Colonic mucosa (tissue), 4 donors: ENCODE data around the gene DNASE1L3. TPM values are rescaled to one million over a fixed set of nuclear protein-coding genes. Genes with fewer than 3 reads are reported as not detected.
A peak's percentile ranks its signal among the peaks of the same experiment; 100 is the strongest.

Experiments used
- DNase-seq: peaks from one replicate; pipeline ENCODE4 v3.0.0-alpha.2; 2020
- H3K27ac ChIP-seq: fragments of 200-600 bp; one replicate; pipeline ENCODE4 v1.8.0; 2021
- H3K27me3 ChIP-seq: fragments of 200-600 bp; one replicate; pipeline ENCODE4 v1.8.0; 2021
- H3K36me3 ChIP-seq: fragments of 200-600 bp; one replicate; pipeline ENCODE4 v1.8.0; 2021
- H3K4me1 ChIP-seq: fragments of 200-600 bp; one replicate; pipeline ENCODE4 v1.8.0; 2021; ENCODE audit warnings: mild to moderate bottlenecking
- H3K4me3 ChIP-seq: fragments of 200-600 bp; one replicate; pipeline ENCODE4 v1.8.0; 2021
- H3K9ac ChIP-seq, 2 donors: one replicate each; pipeline ENCODE4 v1.7.0; 2013; ENCODE audit warnings: control low read depth in 2 of 2, low read depth in 2 of 2, low read length in 2 of 2
- H3K9me3 ChIP-seq: fragments of 200-600 bp; one replicate; pipeline ENCODE4 v1.8.0; 2021
- intact Hi-C: fragments of 100-400 bp; cut with DNase I; formaldehyde crosslinking; loops from one replicate; pipeline ENCODE4 v1.14.1; 2022
- total RNA-seq, 2 donors: library from RNA; stranded (reverse); fragmentation: NEBNext Ultra II Directional in 1 of 2; extraction: Animal tissue kit (Norgen Biotek cat#: 25700) in 1 of 2; gene quantifications; one replicate each; pipeline ENCODE4 v1.2.1, GENCODE V29; 2021
- TF ChIP-seq, protein P1 (sequence below): fragments of 200-600 bp; IDR thresholded peaks from one replicate; pipeline ENCODE4 v1.8.0; 2022; ENCODE audit warnings: antibody characterized with exemption, mild to moderate bottlenecking
- donor health status: healthy.
- donor health status: DM: no; HTN: no; CAD: no.
- donor health status: DM: no; HTN: no; CAD: no.

DNASE1L3 gene
- total RNA-seq, 2 donors from 2014 or later: 2.2 to 6.2 TPM

DNA sequence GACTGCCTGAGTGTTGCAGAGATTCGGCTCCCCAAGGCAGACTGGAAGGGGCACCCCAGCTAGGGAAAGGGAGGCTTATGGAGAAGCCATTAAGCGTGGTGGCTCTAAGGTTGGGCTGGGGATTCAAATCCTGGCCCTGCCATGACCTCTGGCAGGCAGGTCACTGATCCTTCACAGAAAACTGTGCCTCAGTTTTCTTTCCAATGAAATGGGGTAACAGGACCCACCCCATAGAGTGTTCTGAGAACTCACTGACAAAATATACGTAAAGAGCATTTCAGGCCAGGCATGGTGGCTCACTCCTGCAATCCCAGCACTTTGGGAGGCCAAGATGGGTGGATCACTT lies 34.6 kb downstream of the DNASE1L3 start:
- no peaks in the 10 kb centered on the region for H3K27me3 ChIP-seq
- H3K4me3 ChIP-seq: no peak overlapping the region
- H3K9me3 ChIP-seq: no peaks in the 10 kb centered on the region
- H3K4me1 ChIP-seq: peaks cover 40% of the 10 kb centered on the region
- H3K36me3 ChIP-seq: no peaks in the 10 kb centered on the region
- peak overlapping the region; percentile 68 for H3K27ac ChIP-seq
- DNase-seq: no peak
- intact Hi-C loops: loop anchor here (10.0 kb wide), 1 partner anchor 211 kb away; no protein-coding TSS in a partner anchor
- TF ChIP-seq, protein P1, sequence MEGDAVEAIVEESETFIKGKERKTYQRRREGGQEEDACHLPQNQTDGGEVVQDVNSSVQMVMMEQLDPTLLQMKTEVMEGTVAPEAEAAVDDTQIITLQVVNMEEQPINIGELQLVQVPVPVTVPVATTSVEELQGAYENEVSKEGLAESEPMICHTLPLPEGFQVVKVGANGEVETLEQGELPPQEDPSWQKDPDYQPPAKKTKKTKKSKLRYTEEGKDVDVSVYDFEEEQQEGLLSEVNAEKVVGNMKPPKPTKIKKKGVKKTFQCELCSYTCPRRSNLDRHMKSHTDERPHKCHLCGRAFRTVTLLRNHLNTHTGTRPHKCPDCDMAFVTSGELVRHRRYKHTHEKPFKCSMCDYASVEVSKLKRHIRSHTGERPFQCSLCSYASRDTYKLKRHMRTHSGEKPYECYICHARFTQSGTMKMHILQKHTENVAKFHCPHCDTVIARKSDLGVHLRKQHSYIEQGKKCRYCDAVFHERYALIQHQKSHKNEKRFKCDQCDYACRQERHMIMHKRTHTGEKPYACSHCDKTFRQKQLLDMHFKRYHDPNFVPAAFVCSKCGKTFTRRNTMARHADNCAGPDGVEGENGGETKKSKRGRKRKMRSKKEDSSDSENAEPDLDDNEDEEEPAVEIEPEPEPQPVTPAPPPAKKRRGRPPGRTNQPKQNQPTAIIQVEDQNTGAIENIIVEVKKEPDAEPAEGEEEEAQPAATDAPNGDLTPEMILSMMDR: no peak
- peak overlapping the region in 1 of 2 donors; percentile 82 for H3K9ac ChIP-seq

DNA sequence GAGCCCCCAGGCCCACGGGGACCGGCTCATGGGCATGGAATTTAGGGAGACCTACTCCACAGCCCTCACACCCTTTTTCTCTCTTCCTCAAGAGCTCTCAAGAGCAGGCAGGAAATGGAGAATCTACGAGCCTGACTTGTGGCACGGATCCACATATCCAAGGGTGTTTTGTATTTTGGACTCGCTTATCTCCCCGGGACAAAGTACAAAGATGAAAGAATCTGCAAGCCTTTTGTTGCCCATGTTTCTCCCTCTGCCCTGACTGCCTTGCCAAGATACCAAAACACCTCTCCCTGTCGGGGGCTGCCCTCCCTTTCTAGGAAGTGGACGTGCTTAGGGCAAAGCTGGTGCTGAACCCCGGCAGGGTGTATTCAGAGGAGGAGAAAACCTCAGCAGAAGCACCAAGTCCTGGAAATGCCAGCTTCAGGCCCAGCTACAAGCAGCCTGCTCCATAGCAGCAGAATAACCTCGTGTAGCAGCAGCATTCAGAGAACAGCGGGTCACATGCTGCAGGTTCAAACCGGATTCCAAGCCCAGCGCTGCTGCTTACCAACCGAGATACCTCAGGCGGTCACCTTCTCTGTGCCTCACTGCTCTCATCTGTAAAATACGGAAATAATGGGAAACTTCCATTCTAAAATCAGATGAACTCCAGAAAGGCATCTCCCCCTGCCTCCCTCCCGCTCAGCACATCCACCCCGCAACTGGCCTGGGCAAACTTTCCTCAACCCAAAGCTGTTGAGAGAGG lies 35.2 kb downstream of the DNASE1L3 start:
- Histone ChIP-seq H3K36me3 (peaks cover 4% of the 10 kb centered on the region), H3K4me3 (no peak overlapping the region), H3K4me1 (peaks cover 40% of the 10 kb centered on the region), H3K27me3 (no peaks in the 10 kb centered on the region), H3K27ac (peak overlapping the region; percentile 68), H3K9me3 (no peaks in the 10 kb centered on the region), H3K9ac (peak overlapping the region in 1 of 2 donors; percentile 82)
- peak; percentile 87 for DNase-seq
- TF ChIP-seq, protein P1: no peak
- intact Hi-C loops: loop anchor here (10.0 kb wide), 1 partner anchor 211 kb away; no protein-coding TSS in a partner anchor

DNA sequence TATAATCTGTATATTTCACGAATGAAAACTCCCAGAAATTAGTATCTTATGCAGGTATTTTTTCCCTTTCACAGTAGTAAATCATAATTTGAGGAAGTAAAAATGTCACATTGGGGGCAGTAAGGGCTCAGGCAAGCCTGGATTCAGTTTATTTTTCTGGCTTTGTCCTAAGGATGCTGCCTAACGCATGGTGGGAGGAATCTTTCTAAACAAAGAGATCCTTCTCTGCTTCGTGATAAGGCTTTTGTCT lies 35.7 kb downstream of the DNASE1L3 start:
- H3K4me3 ChIP-seq: no peak overlapping the region
- no peak for DNase-seq
- H3K9me3 ChIP-seq: no peaks in the 10 kb centered on the region
- TF ChIP-seq, protein P1: no peak
- no peaks in the 10 kb centered on the region for H3K27me3 ChIP-seq
- peak overlapping the region; percentile 68 for H3K27ac ChIP-seq
- H3K9ac ChIP-seq: peak overlapping the region in 1 of 2 donors; percentile 82
- intact Hi-C loops: loop anchor here (10.0 kb wide), 1 partner anchor 210 kb away; no protein-coding TSS in a partner anchor
- peaks cover 9% of the 10 kb centered on the region for H3K36me3 ChIP-seq
- H3K4me1 ChIP-seq: peaks cover 40% of the 10 kb centered on the region

DNA sequence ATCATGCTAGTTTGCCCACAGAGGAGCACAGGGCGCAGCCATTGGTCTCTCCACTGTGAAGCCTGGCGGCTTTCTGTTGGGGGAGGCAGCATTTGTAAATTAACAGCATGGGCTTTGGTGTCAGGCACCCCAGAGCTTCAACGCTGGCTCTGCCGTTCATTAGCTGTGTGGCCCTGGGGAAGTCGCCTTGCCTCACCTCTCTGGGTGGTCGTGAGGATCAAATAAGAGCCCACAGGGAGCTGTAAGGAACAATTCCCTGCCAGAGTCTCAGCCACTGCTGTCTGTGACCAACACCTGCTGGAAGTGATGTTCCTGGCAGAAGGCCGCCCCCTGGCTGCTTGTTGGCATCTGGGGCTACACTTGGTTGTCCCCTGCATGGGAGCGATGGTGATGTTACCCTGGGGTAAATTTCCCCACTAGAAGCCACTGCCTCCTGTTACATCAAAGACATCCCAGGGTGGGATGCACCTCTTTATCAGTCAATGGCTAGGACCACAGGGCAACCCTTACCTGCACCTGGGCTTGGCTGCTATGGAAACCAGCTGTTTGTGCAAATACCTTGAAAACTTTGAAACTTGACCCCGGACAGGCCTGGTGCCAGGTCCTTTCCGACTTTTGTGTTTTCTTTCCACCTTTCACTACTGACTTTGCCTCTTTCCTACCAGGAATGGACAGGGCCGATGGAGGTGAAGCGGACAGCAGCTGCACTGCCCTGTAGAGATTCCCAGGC lies 36.9 kb downstream of the DNASE1L3 start:
- no peak overlapping the region for H3K4me3 ChIP-seq
- no peaks in the 10 kb centered on the region for H3K27me3 ChIP-seq
- peaks cover 40% of the 10 kb centered on the region for H3K4me1 ChIP-seq
- intact Hi-C loops: loop anchor here (5.0 to 10.0 kb wide), 2 partner anchors 167 to 209 kb away; partner anchors contain the start of gene FLNB
- peak; percentile 68 for DNase-seq
- TF ChIP-seq, protein P1: peak; percentile 20
- peak overlapping the region in 1 of 2 donors; percentile 73 for H3K9ac ChIP-seq
- peak overlapping the region; percentile 68 for H3K27ac ChIP-seq
- peaks cover 16% of the 10 kb centered on the region for H3K36me3 ChIP-seq
- no peaks in the 10 kb centered on the region for H3K9me3 ChIP-seq

DNA sequence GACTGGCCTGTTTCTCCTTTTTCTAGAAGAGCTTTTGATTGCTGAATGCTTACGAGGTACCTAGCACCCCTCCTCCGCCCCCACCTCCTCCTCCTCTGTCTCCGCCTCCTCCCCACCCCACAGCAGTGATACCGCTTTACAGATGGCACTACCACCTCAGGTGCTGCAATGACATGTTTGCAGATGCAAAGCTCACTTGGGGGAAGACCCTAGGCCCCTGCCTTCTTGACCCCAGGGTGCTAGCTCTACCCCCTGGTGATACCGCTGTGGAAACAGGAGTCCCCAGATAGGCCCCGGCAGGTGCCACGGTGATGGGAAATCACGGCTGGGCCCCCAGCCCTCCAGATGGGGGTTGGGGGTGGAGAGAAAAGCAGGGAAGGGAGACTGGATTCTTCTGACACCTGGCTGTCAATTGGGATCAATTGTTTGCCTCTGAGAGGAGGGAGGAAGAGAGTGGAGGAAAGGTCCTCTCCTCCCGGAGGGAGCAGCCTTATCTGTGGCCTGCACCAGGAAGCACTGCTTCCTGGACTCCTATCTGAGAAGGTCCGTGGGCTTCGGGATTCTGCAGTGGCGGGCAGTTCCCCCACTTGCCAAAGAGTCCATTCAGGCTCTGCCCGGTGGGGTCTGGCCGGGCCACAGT lies 37.6 kb downstream of the DNASE1L3 start:
- Histone ChIP-seq H3K36me3 (peaks cover 20% of the 10 kb centered on the region), H3K4me3 (no peak overlapping the region), H3K27ac (peak overlapping the region; percentile 68), H3K27me3 (no peaks in the 10 kb centered on the region), H3K9me3 (no peaks in the 10 kb centered on the region), H3K9ac (peak overlapping the region in 1 of 2 donors; percentile 73), H3K4me1 (peaks cover 35% of the 10 kb centered on the region)
- DNase-seq: no peak
- intact Hi-C loops: loop anchor here (5.0 to 10.0 kb wide), 2 partner anchors 166 to 208 kb away; partner anchors contain the start of gene FLNB
- TF ChIP-seq, protein P1: no peak
